MCF 10A (cell line): ENCODE data around the gene RASA1. TPM values are rescaled to one million over a fixed set of nuclear protein-coding genes. Genes with fewer than 3 reads are reported as not detected.

ENCODE experiments used
- BruUV-seq: library from RNA; stranded (reverse); fragments of 400-500 nt; replicated peaks from 2 replicates; lab custom pipeline; 2021; lab: Mats Ljungman, UMichigan
- CTCF ChIA-PET: fragments of 300-600 bp; sonication (Branson Sonifier 250); formaldehyde crosslinking; extraction: SDS; loops from one replicate; lab custom pipeline; 2021; ENCODE audit warnings: antibody characterized with exemption, inconsistent platforms; lab: Yijun Ruan, JAX
- POLR2A ChIA-PET: fragments of 300-600, 350-650 bp; sonication (Branson Sonifier 250); formaldehyde crosslinking; extraction: SDS; loops from one replicate; lab custom pipeline; 2020; ENCODE audit warnings: antibody characterized with exemption, inconsistent platforms; lab: Yijun Ruan, JAX
- DNase-seq: peaks from one replicate; pipeline ENCODE4 v3.0.0-alpha.2; 2018; ENCODE audit not compliant: unreplicated experiment
- H3K27ac Mint-ChIP-seq: one replicate; pipeline ENCODE4 v1.8.0; 2022; ENCODE audit warnings: mild to moderate bottlenecking, low read depth, mixed read lengths; ENCODE audit not compliant: unreplicated experiment
- H3K27me3 Mint-ChIP-seq: one replicate; pipeline ENCODE4 v1.8.0; 2022; ENCODE audit warnings: mixed read lengths; ENCODE audit not compliant: insufficient read depth, unreplicated experiment
- H3K36me3 Mint-ChIP-seq: one replicate; pipeline ENCODE4 v1.8.0; 2022; ENCODE audit warnings: mild to moderate bottlenecking, moderate library complexity, mixed read lengths; ENCODE audit not compliant: insufficient read depth, unreplicated experiment
- H3K4me1 Mint-ChIP-seq: one replicate; pipeline ENCODE4 v1.8.0; 2022; ENCODE audit warnings: mixed read lengths; ENCODE audit not compliant: insufficient read depth, unreplicated experiment
- H3K4me3 Mint-ChIP-seq: one replicate; pipeline ENCODE4 v1.8.0; 2022; ENCODE audit warnings: mild to moderate bottlenecking, moderate library complexity, mixed read lengths; ENCODE audit not compliant: unreplicated experiment
- H3K9me3 Mint-ChIP-seq: one replicate; pipeline ENCODE4 v1.8.0; 2022; ENCODE audit warnings: mixed read lengths; ENCODE audit not compliant: unreplicated experiment
- CTCF ChIP-seq: fragments of 200-600 bp; IDR thresholded peaks from one replicate; pipeline ENCODE4 v1.8.0; 2022; ENCODE audit warnings: antibody characterized with exemption, mild to moderate bottlenecking; ENCODE audit not compliant: unreplicated experiment
- intact Hi-C: fragments of 100-400 bp; cut with micrococcal nuclease; formaldehyde crosslinking; loops from 2 replicates; pipeline ENCODE4 v1.14.1; 2022
- total RNA-seq: library from RNA; stranded (reverse); gene quantifications from 2 replicates; pipeline ENCODE4 v1.2.3, GENCODE V29; 2022

RASA1 gene
- total RNA-seq, 1 experiment from 2014 or later: 68.6 TPM

- Mint-ChIP-seq H3K4me3 (no peak overlapping the region), H3K4me1 (peaks cover 6% of the 10 kb centered on the region), H3K27ac (no peak overlapping the region), H3K9me3 (no peaks in the 10 kb centered on the region), H3K36me3 (peaks cover 44% of the 10 kb centered on the region), H3K27me3 (no peaks in the 10 kb centered on the region)
- no peak for DNase-seq
- no peak for TF ChIP-seq CTCF
- CTCF ChIA-PET: interaction anchor here (0.6 to 2.2 kb wide), 2 partner anchors 277 to 359 kb away, joined by 3 to 7 read pairs; no protein-coding TSS in a partner anchor
- POLR2A ChIA-PET: interaction anchor here (0.9 to 1.6 kb wide), 3 partner anchors 63 to 178 kb away, joined by 3 to 5 read pairs (median 3); no protein-coding TSS in a partner anchor
- no TSS peak for BruUV-seq
- intact Hi-C loops: no loop called here
These were observed 79.6 kb downstream of the RASA1 start for GRCh38 chr5:87347272-87347671.

DNA sequence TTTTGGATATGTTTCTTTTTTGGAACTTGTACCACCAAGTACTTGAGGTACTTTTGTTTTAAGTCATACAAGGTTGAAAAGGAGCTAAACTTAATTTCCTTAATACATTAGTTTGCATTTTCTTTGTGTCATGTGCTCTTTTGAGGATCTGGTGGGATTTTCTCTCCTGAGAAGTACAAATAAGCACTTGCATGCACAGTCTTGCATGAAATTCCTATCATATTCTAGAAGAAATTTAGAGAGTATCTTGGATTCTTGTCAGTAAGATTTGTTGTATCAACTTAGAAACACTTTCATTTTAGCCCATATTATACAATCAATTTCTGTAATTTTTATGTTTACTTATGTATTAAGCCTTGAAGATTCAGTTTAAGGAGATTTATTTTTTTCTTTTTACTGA lies 80.2 kb downstream of the RASA1 start:
- BruUV-seq: no TSS peak
- Mint-ChIP-seq H3K27ac (no peak overlapping the region), H3K27me3 (no peaks in the 10 kb centered on the region), H3K4me1 (peaks cover 6% of the 10 kb centered on the region), H3K9me3 (no peaks in the 10 kb centered on the region), H3K4me3 (no peak overlapping the region), H3K36me3 (peaks cover 42% of the 10 kb centered on the region)
- CTCF ChIA-PET: interaction anchor here (2.2 kb wide), 1 partner anchor 278 kb away, joined by 7 read pairs; no protein-coding TSS in a partner anchor
- intact Hi-C loops: no loop called here
- DNase-seq: no peak
- no peak for TF ChIP-seq CTCF
- POLR2A ChIA-PET: interaction anchor here (1.0 to 1.6 kb wide), 2 partner anchors 79 to 178 kb away, joined by 3 to 5 read pairs; no protein-coding TSS in a partner anchor

DNA sequence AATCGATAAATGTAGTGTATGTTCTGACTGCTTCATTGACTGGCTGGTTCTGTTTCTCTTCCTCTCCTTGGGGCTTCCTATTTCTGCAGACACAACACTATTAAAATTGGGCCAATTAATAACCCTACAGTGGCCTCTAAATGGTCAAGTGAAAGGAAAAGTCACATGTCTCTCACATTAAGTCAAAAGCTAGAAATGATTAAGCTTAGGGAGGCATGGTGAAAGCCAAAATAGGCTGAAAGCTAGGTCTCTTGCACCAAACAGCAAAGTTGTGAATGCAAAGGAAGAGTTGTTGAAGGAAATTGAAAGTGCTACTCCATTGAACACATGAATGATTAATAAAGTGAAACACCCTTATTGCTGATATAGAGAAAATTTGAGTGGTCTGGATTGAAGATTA lies 86.8 kb downstream of the RASA1 start:
- intact Hi-C loops: no loop called here
- H3K4me1 Mint-ChIP-seq: peaks cover 10% of the 10 kb centered on the region
- H3K27me3 Mint-ChIP-seq: no peaks in the 10 kb centered on the region
- no peak overlapping the region for H3K27ac Mint-ChIP-seq
- H3K9me3 Mint-ChIP-seq: no peaks in the 10 kb centered on the region
- no peak for TF ChIP-seq CTCF
- BruUV-seq: no TSS peak
- ChIA-PET POLR2A (interaction anchor here (0.7 to 1.2 kb wide), 3 partner anchors 9 to 16 kb away, joined by 3 read pairs; no protein-coding TSS in a partner anchor), CTCF (interaction anchor here (0.6 to 1.0 kb wide), 2 partner anchors 15 to 25 kb away, joined by 3 to 4 read pairs; no protein-coding TSS in a partner anchor)
- no peak overlapping the region for H3K4me3 Mint-ChIP-seq
- H3K36me3 Mint-ChIP-seq: peaks cover 45% of the 10 kb centered on the region
- no peak for DNase-seq

- Mint-ChIP-seq H3K27ac (no peak overlapping the region), H3K4me1 (peaks cover 15% of the 10 kb centered on the region), H3K27me3 (no peaks in the 10 kb centered on the region), H3K4me3 (no peak overlapping the region), H3K9me3 (no peaks in the 10 kb centered on the region), H3K36me3 (peaks cover 55% of the 10 kb centered on the region)
- ChIA-PET POLR2A (interaction anchor here (0.8 kb wide), 1 partner anchor 26 kb away, joined by 3 read pairs; no protein-coding TSS in a partner anchor), CTCF (interaction anchor here (1.3 kb wide), 1 partner anchor 17 kb away, joined by 4 read pairs; no protein-coding TSS in a partner anchor)
- DNase-seq: no peak
- no TSS peak for BruUV-seq
- no peak for TF ChIP-seq CTCF
- intact Hi-C loops: no loop called here
These were observed 91.4 kb downstream of the RASA1 start for GRCh38 chr5:87359106-87359505.
